Peyer's patch (tissue), 4 donors: ENCODE data around the gene OCRL. TPM values are rescaled to one million over a fixed set of nuclear protein-coding genes. Genes with fewer than 3 reads are reported as not detected.

Experiments used
- DNase-seq, 3 donors: peaks; one replicate each; pipeline ENCODE4 v3.0.0-alpha.2; 2017 to 2019
- H3K27ac ChIP-seq, 4 donors: fragments of 200-600 bp; sonication (generic); one replicate each; pipeline ENCODE4 v1.5.1; 2016 to 2019
- H3K27me3 ChIP-seq, 2 donors: fragments of 200-600 bp; sonication (generic); one replicate each; pipeline ENCODE4 v1.5.1; 2019
- H3K36me3 ChIP-seq, 3 donors: fragments of 200-600 bp; sonication (generic); one replicate each; pipeline ENCODE4 v1.5.1; 2016 to 2019
- H3K4me1 ChIP-seq, 4 donors: fragments of 200-600 bp; sonication (generic); one replicate each; pipeline ENCODE4 v1.5.1; 2016 to 2019
- H3K4me3 ChIP-seq, 4 donors: fragments of 200-600 bp; sonication (generic); 1 replicate in 3 of 4; 2 replicates in 1 of 4; pipeline ENCODE4 v1.5.1; 2016 to 2019; ENCODE audit warnings: mild to moderate bottlenecking in 1 of 4
- H3K9me3 ChIP-seq, 4 donors: fragments of 200-600 bp; sonication (generic); one replicate each; pipeline ENCODE4 v1.5.1; 2016 to 2019; ENCODE audit warnings: mild to moderate bottlenecking in 1 of 4
- POLR2A ChIP-seq, 2 donors: fragments of 450-650 bp; IDR thresholded peaks; one replicate each; pipeline ENCODE4 v1.5.1; 2017; ENCODE audit warnings: antibody characterized with exemption in 2 of 2, mild to moderate bottlenecking in 2 of 2, moderate library complexity in 2 of 2
- total RNA-seq, 4 donors: library from RNA; depleted of rRNA; stranded (reverse); fragments of >200 nt; gene quantifications; one replicate each; pipeline ENCODE4 v1.1.0, GENCODE V29; 2016
- TF ChIP-seq, protein P1 (sequence below), 6 experiments: fragments of 450-650 bp in 4 of 6; fragments of 200-600 bp in 2 of 6; sonication (generic) in 1 of 6; IDR thresholded peaks; one replicate each; pipeline ENCODE4 v1.5.1; 2017 to 2019; ENCODE audit warnings: antibody characterized with exemption in 6 of 6, mild to moderate bottlenecking in 3 of 6, moderate library complexity in 1 of 6

OCRL gene
- total RNA-seq, 4 donors from 2014 or later, result 19.4 to 33.2 (median 24.5) TPM

DNA sequence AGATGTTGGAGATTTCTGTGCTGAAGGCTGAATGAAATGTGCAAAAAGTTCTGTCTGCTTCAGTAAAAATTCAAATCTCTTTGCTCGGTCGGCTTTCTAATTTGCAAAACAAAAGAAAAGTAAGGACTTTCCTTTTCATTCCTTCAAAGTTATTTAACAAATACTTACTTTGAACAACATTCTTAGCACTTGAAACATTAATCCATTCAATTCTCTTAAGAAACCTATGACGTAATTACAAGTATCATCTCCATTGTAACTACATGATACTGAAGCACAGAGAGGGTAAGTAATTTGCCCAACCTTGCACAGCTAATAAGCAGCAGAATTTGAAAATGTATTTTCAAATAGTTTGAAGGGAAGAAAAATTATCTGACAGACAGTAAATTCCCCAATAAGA is 23.7 kb upstream of the OCRL start:
- H3K4me3 ChIP-seq, result no peak overlapping the region
- no peak overlapping the region for H3K27ac ChIP-seq
- no peaks in the 10 kb centered on the region for H3K27me3 ChIP-seq
- H3K9me3 ChIP-seq, result no peaks in the 10 kb centered on the region
- TF ChIP-seq, protein P1, sequence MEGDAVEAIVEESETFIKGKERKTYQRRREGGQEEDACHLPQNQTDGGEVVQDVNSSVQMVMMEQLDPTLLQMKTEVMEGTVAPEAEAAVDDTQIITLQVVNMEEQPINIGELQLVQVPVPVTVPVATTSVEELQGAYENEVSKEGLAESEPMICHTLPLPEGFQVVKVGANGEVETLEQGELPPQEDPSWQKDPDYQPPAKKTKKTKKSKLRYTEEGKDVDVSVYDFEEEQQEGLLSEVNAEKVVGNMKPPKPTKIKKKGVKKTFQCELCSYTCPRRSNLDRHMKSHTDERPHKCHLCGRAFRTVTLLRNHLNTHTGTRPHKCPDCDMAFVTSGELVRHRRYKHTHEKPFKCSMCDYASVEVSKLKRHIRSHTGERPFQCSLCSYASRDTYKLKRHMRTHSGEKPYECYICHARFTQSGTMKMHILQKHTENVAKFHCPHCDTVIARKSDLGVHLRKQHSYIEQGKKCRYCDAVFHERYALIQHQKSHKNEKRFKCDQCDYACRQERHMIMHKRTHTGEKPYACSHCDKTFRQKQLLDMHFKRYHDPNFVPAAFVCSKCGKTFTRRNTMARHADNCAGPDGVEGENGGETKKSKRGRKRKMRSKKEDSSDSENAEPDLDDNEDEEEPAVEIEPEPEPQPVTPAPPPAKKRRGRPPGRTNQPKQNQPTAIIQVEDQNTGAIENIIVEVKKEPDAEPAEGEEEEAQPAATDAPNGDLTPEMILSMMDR (IDR thresholded peaks at IDR 0.05), result no peak
- no peak for TF ChIP-seq POLR2A (IDR thresholded peaks at IDR 0.05)
- DNase-seq, result no peak
- H3K36me3 ChIP-seq, result no peaks in the 10 kb centered on the region
- H3K4me1 ChIP-seq, result no peaks in the 10 kb centered on the region

DNA sequence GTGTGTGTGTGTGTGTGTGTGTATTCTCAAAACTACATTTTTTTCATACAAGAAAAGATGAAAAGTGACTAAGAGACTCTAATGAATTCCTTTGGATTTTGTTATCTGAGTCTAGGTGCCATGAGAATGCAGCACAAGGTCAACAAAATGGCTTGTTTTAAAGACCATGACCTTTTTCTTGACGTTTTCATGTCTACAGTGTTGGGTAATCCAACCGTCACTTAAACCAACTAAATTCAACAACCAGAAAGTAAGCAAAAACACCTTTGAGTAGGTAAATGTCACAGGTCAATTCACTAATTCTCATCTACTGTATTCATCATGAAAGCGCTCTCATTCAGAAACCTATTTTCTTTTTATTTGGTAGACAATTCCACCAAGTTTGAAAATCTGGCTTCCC is 19.9 kb upstream of the OCRL start:
- TF ChIP-seq, protein P1 (IDR thresholded peaks at IDR 0.05), result no peak
- TF ChIP-seq POLR2A (IDR thresholded peaks at IDR 0.05), result no peak

DNA sequence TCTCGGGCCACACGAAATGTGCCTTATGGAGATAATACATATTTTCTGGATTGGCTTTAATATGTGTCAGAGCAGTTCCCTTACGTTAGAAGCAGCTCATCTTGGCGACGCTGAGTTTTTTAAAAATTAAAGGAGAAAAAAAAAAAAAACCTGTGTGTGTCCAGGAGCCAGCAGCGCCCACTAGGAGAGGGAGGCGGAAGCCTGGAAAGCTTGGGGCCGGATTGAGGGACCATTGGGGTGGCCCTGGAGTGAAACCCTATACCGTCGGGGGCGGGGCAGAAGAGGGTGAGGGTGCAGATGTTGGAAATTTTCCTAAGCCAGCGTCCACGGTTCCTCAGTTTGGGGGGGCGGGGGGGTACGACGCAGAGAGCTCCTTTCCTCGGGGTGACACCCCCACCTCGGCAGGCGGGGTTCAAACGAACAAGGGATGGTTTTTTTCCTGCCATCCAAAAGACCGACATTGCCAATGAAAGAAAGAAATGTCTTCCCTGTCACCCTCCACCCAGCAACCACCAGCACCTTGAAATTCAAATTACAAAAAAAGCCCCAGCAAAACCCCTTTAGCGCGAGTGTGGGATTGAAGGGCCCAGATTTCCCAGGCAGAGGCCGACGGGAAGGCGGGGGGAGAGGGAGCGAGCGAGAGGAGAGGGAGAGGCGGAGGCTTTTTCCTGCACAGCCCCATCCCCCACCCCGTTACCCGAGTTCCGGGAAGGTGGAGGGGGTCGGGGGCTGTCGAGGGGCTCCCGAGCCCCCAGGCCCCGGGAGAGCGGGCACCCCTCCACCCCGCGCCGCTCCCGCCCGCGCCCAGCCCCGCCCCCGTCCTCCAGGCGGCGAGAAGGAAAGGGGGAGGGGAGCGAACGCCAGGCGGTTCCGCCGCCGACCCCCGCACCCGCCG is 17.6 kb upstream of the OCRL start:
- Histone ChIP-seq H3K9me3 (no peaks in the 10 kb centered on the region), H3K4me1 (no peaks in the 10 kb centered on the region), H3K4me3 (peak overlapping the region; percentile 49 to 82 (median 62)), H3K27me3 (no peaks in the 10 kb centered on the region), H3K36me3 (no peaks in the 10 kb centered on the region), H3K27ac (peak overlapping the region; percentile 49 to 81 (median 70))
- TF ChIP-seq POLR2A (IDR thresholded peaks at IDR 0.05), result no peak
- TF ChIP-seq, protein P1 (IDR thresholded peaks at IDR 0.05), result no peak
- DNase-seq, result peak in 2 of 3 donors; percentile 41 to 53

More for the DNA sequence above, 19.9 kb upstream of the OCRL start:
- H3K36me3 ChIP-seq, result no peaks in the 10 kb centered on the region
- H3K4me1 ChIP-seq, result no peaks in the 10 kb centered on the region
- DNase-seq, result no peak
- no peaks in the 10 kb centered on the region for H3K9me3 ChIP-seq
- H3K27me3 ChIP-seq, result no peaks in the 10 kb centered on the region
- H3K27ac ChIP-seq, result no peak overlapping the region
- no peak overlapping the region for H3K4me3 ChIP-seq

DNA sequence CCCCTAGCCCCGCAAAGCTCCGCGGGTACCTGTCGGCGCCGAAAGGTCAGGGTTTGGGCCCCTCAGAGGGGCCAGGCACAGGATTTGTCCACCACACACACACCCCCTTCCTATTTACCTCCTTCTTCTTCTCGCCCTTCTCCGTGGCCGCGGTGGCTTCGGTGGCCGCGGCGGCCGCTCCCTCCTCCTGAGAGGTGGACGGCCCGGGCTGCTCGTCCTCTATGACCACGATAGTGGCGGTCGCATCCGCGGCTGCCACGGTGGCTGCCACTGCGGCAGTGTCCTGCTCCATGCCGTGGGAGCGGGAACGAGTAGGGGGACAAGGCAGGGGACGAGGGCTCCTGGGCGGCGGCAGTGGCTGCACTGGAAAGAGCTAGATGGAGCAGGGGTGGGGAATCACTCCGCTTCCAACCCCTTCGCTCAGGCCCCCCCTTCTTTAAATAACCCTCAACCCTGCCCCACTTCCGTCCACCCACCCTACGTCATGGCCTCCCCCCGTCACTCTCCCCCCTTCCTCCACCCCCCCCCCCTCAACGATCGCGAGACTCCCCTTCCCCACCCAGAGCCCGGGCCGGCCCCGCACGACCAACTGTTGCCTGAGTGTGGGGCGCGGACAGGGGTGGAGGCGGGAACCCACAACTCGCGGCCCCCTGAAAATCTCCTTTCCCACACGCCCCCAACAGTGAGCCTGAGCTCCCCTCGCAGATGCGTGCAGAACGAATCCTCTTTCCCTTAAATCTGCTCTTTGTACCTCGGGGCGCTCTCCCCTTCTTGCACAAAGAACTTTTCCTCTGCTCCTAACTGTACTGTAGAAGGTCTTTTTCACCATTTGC is 16.8 kb upstream of the OCRL start, which contains the start of gene SMARCA1:
SMARCA1 (minus strand) TSS at position 412 of the 833 bp plus-strand sequence; CDS start at position 292, 120 bp downstream.
- H3K4me1 ChIP-seq, result no peaks in the 10 kb centered on the region
- peak in 2 of 3 donors; percentile 46 to 50 for DNase-seq
- H3K4me3 ChIP-seq, result peak within 1 kb of the TSS; percentile 49 to 82 (median 62)
- no peaks in the 10 kb centered on the region for H3K36me3 ChIP-seq
- H3K9me3 ChIP-seq, result no peaks in the 10 kb centered on the region
- peak within 1 kb of the TSS; percentile 49 to 81 (median 70) for H3K27ac ChIP-seq
- no peak for TF ChIP-seq POLR2A (IDR thresholded peaks at IDR 0.05)
- TF ChIP-seq, protein P1 (IDR thresholded peaks at IDR 0.05), result no peak
- H3K27me3 ChIP-seq, result no peaks in the 10 kb centered on the region

DNA sequence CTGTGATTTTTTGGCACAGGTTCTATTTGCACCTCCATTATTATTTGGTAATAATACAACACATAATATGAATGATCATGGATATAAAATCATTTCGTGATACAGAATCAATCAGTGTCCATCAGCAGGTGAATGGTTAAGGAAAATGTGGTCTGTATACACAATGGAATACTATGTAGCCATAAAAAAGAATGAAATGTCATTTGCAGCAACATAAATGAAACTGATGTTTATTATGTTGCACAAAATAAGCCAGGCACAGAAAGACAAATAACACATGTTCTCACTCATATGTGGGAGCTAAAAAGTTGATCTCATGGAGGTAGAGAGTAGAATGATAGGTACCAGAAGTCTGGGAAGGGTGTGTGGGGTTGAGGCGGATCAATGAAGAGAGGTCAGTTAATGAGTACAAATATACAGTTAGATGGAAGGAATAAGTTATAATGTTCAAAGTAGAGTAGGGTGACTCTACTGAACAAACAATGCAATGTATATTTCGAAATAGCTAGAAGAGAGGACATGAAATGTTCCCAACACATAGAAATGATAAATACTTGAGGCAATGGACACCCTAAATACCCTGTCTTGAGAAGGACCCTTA is 15.7 kb upstream of the OCRL start:
- H3K4me1 ChIP-seq, result no peaks in the 10 kb centered on the region
- TF ChIP-seq, protein P1 (IDR thresholded peaks at IDR 0.05), result no peak
- TF ChIP-seq POLR2A (IDR thresholded peaks at IDR 0.05), result no peak
- DNase-seq, result no peak
- H3K36me3 ChIP-seq, result no peaks in the 10 kb centered on the region
- no peaks in the 10 kb centered on the region for H3K9me3 ChIP-seq
- H3K27ac ChIP-seq, result no peak overlapping the region
- no peaks in the 10 kb centered on the region for H3K27me3 ChIP-seq
- no peak overlapping the region for H3K4me3 ChIP-seq
